IMR-90 (cell line): Measurements from ENCODE around the gene GNAI1. TPM values are rescaled to one million over a fixed set of nuclear protein-coding genes. Genes with fewer than 3 reads are reported as not detected.

Experiments
- ATAC-seq: fragments of 200-7000 bp; cut with Tn5 transposase; 2 replicates; pipeline ENCODE4 v1.9.1; 2020; ENCODE audit warnings: low read depth, mild to moderate bottlenecking, moderate library complexity
- BruUV-seq: library from RNA; stranded (reverse); fragments of 400-500 nt; replicated peaks from 2 replicates; lab custom pipeline; 2021; lab: Mats Ljungman, UMichigan
- CTCF ChIA-PET: fragments of 300-600 bp; formaldehyde crosslinking; extraction: SDS; loops from one replicate; lab custom pipeline; 2021; ENCODE audit warnings: antibody characterized with exemption; lab: Yijun Ruan, JAX
- POLR2A ChIA-PET: fragments of 300-600 bp; sonication (Branson Sonifier 250); formaldehyde crosslinking; loops from one replicate; lab custom pipeline; 2022; ENCODE audit warnings: antibody characterized with exemption; ENCODE audit not compliant: unreplicated experiment; lab: Charles Lee
- DNase-seq: peaks from one replicate; pipeline ENCODE4 v3.0.0; 2013
- H2AFZ ChIP-seq: replicated peaks from 2 replicates; pipeline ENCODE3; 2013; ENCODE audit warnings: low read length, mild to moderate bottlenecking; ENCODE audit not compliant: poor library complexity
- H2AK5ac ChIP-seq: 2 replicates; pipeline ENCODE4 v1.6.1; 2013; ENCODE audit warnings: low read depth, low read length, inconsistent platforms
- H2AK9ac ChIP-seq: replicated peaks from 2 replicates; pipeline ENCODE3; 2013; ENCODE audit warnings: mild to moderate bottlenecking, low read depth, low read length, moderate library complexity; ENCODE audit not compliant: poor library complexity
- H2BK120ac ChIP-seq: 2 replicates; pipeline ENCODE4 v1.6.1; 2013; ENCODE audit warnings: low read depth, low read length, inconsistent platforms
- H2BK15ac ChIP-seq: 3 replicates; pipeline ENCODE4 v1.6.1; 2013; ENCODE audit warnings: low read depth, low read length, inconsistent platforms
- H2BK20ac ChIP-seq: 2 replicates; pipeline ENCODE4 v1.6.1; 2013; ENCODE audit warnings: low read depth, mild to moderate bottlenecking, inconsistent platforms, low read length, moderate library complexity
- H2BK5ac ChIP-seq: 2 replicates; pipeline ENCODE4 v1.6.1; 2013; ENCODE audit warnings: mild to moderate bottlenecking, low read depth, low read length, inconsistent platforms; ENCODE audit not compliant: poor library complexity, severe bottlenecking
- H3K14ac ChIP-seq: replicated peaks from 2 replicates; pipeline ENCODE4 v1.6.1; 2013; ENCODE audit warnings: low read depth, low read length, inconsistent platforms
- H3K18ac ChIP-seq: 2 replicates; pipeline ENCODE4 v1.6.1; 2013; ENCODE audit warnings: low read depth, low read length, control low read depth
- H3K23ac ChIP-seq: 2 replicates; pipeline ENCODE4 v1.6.1; 2013; ENCODE audit warnings: low read depth, low read length, inconsistent platforms
- H3K27ac ChIP-seq: 2 replicates; pipeline ENCODE4 v1.5.1; 2013; ENCODE audit warnings: mild to moderate bottlenecking, control low read depth, low read length; ENCODE audit not compliant: insufficient read depth
- H3K27me3 ChIP-seq: 2 replicates; pipeline ENCODE4 v1.6.1; 2013; ENCODE audit warnings: low read length; ENCODE audit not compliant: control insufficient read depth, insufficient read depth
- H3K36me3 ChIP-seq: 2 replicates; pipeline ENCODE4 v1.6.1; 2013; ENCODE audit warnings: low read length, mixed read lengths; ENCODE audit not compliant: control insufficient read depth, insufficient read depth
- H3K4ac ChIP-seq: 2 replicates; pipeline ENCODE4 v1.6.1; 2013; ENCODE audit warnings: low read depth, low read length, inconsistent platforms
- H3K4me1 ChIP-seq: 2 replicates; pipeline ENCODE4 v1.6.1; 2013; ENCODE audit warnings: low read length, mixed read lengths; ENCODE audit not compliant: control insufficient read depth, insufficient read depth
- H3K4me2 ChIP-seq: 2 replicates; pipeline ENCODE4 v1.6.1; 2013; ENCODE audit warnings: low read depth, mild to moderate bottlenecking, control low read depth, low read length, moderate library complexity
- H3K4me3 ChIP-seq: 2 replicates; pipeline ENCODE4 v1.5.1; 2013; ENCODE audit warnings: low read depth, mild to moderate bottlenecking, control low read depth, low read length, moderate library complexity; ENCODE audit not compliant: insufficient read depth
- H3K56ac ChIP-seq: 2 replicates; pipeline ENCODE4 v1.6.1; 2013; ENCODE audit warnings: low read length, inconsistent platforms; ENCODE audit not compliant: insufficient read depth; ENCODE audit errors: extremely low read depth
- H3K79me1 ChIP-seq, 2 experiments: 2 replicates each; pipeline ENCODE4 v1.6.1; 2013; ENCODE audit warnings: low read length in 2 of 2, inconsistent platforms in 1 of 2, low read depth in 1 of 2
- H3K9ac ChIP-seq: 2 replicates; pipeline ENCODE4 v1.6.1; 2013; ENCODE audit warnings: low read depth, low read length, control low read depth
- H3K9me1 ChIP-seq: 2 replicates; pipeline ENCODE4 v1.6.1; 2013; ENCODE audit warnings: low read length, inconsistent platforms; ENCODE audit not compliant: insufficient read depth
- H3K9me3 ChIP-seq: 2 replicates; pipeline ENCODE4 v1.6.1; 2013; ENCODE audit warnings: low read length; ENCODE audit not compliant: control insufficient read depth, insufficient read depth
- H4K20me1 ChIP-seq: 2 replicates; pipeline ENCODE4 v1.6.1; 2013; ENCODE audit warnings: low read length, inconsistent platforms; ENCODE audit not compliant: insufficient read depth
- H4K5ac ChIP-seq: 2 replicates; pipeline ENCODE4 v1.6.1; 2013; ENCODE audit warnings: mild to moderate bottlenecking, low read depth, low read length, control low read depth
- H4K8ac ChIP-seq, 2 experiments: 2 replicates each; pipeline ENCODE4 v1.6.1; 2013; ENCODE audit warnings: low read depth in 2 of 2, low read length in 2 of 2, control low read depth in 1 of 2, inconsistent platforms in 1 of 2
- H4K91ac ChIP-seq: 2 replicates; pipeline ENCODE4 v1.6.1; 2013; ENCODE audit warnings: low read depth, low read length, inconsistent platforms; ENCODE audit not compliant: insufficient read depth
- BHLHE40 ChIP-seq: fragments of 150-350 bp; IDR thresholded peaks from 2 replicates; pipeline ENCODE4 v1.6.1; 2016; ENCODE audit warnings: mild to moderate bottlenecking, low read depth, low read length
- CEBPB ChIP-seq: IDR thresholded peaks from 2 replicates; pipeline ENCODE4 v1.6.1; 2012; ENCODE audit warnings: low read depth, low read length, improper control_type of control experiment
- CTCF ChIP-seq: conservative IDR thresholded peaks from 2 replicates; pipeline ENCODE4 v1.5.1; 2012; ENCODE audit warnings: mild to moderate bottlenecking, low read depth, low read length, improper control_type of control experiment
- MAZ ChIP-seq: IDR thresholded peaks from 2 replicates; pipeline ENCODE4 v1.6.1; 2012; ENCODE audit warnings: low read depth, mild to moderate bottlenecking, low read length, improper control_type of control experiment, moderate library complexity, borderline replicate concordance
- MXI1 ChIP-seq: IDR thresholded peaks from 2 replicates; pipeline ENCODE4 v1.6.1; 2012; ENCODE audit warnings: low read depth, mild to moderate bottlenecking, low read length, moderate library complexity, borderline replicate concordance
- NFE2L2 ChIP-seq: fragments of 150-350 bp; IDR thresholded peaks from 2 replicates; pipeline ENCODE4 v1.6.1; 2016; ENCODE audit warnings: low read depth, mild to moderate bottlenecking, low read length
- RAD21 ChIP-seq: IDR thresholded peaks from 2 replicates; pipeline ENCODE4 v1.6.1; 2012; ENCODE audit warnings: low read length, improper control_type of control experiment
- RCOR1 ChIP-seq: IDR thresholded peaks from 2 replicates; pipeline ENCODE4 v1.6.1; 2012; ENCODE audit warnings: mild to moderate bottlenecking, low read length, improper control_type of control experiment; ENCODE audit not compliant: insufficient replicate concordance
- RFX5 ChIP-seq: IDR thresholded peaks from 2 replicates; pipeline ENCODE4 v1.8.0; 2012; ENCODE audit warnings: low read depth, mild to moderate bottlenecking, low read length, moderate library complexity
- USF2 ChIP-seq: fragments of 150-350 bp; IDR thresholded peaks from 2 replicates; pipeline ENCODE4 v1.6.1; 2017; ENCODE audit warnings: mild to moderate bottlenecking, antibody characterized with exemption, low read length, low read depth
- WGBS, 2 experiments: methylation state at CpG; one replicate each; pipeline versions ENCODE4 v1.1.5 to v1.1.7; 2013; ENCODE audit warnings: missing lambda C conversion rate in 2 of 2; ENCODE audit not compliant: insufficient read length in 1 of 2; ENCODE audit errors: extremely low coverage in 2 of 2; 5-methylcytosine and 5-hydroxymethylcytosine counted together
- dilution Hi-C: fragments of 300-500 bp; cut with HindIII; formaldehyde crosslinking; loops from one replicate; pipeline ENCODE4 v1.14.3; 2018; ENCODE audit warnings: low sequenced_read_pairs; ENCODE audit not compliant: unreplicated experiment
- in situ Hi-C: fragments of 300-500 bp; cut with MboI; formaldehyde crosslinking; loops from 3 replicates; pipeline ENCODE4 v1.14.3; 2019; ENCODE audit warnings: low sequenced_read_pairs, inconsistent platforms, mixed read lengths
- intact Hi-C: fragments of 100-400 bp; cut with micrococcal nuclease; formaldehyde crosslinking; loops from 2 replicates; pipeline ENCODE4 v1.10.0; 2022
- polyA plus RNA-seq, 3 experiments: library from polyadenylated mRNA; depleted of rRNA; stranded (reverse); fragments of >200 nt; gene quantifications; 2 replicates each; pipeline ENCODE4 v1.2.3, GENCODE V29; 2012; ENCODE audit warnings: low replicate concordance in 1 of 3
- total RNA-seq: library from RNA; depleted of rRNA; stranded (reverse); fragments of >200 nt; gene quantifications from 2 replicates; pipeline ENCODE4 v1.2.3, GENCODE V29; 2012

Gene GNAI1
- total and polyA plus RNA-seq, 2 of the 4 experiments (the other 2 are of a cell fraction), result 21.1 to 26.5 TPM

GRCh38 chr7:80140388-80140787, 5.8 kb downstream of the GNAI1 start:
- in situ Hi-C loops, result no loop called here

More at GRCh38 chr7:80140388-80140787, 5.8 kb downstream of the GNAI1 start:
- Histone ChIP-seq H4K5ac (no peak overlapping the region), H3K4ac (no peak overlapping the region), H3K4me3 (no peak overlapping the region), H2AK5ac (no peak overlapping the region), H2BK120ac (no peak overlapping the region), H4K8ac (no peak overlapping the region), H3K9me3 (no peaks in the 10 kb centered on the region), H4K91ac (no peak overlapping the region), H2AFZ (no peak overlapping the region), H2AK9ac (no peak overlapping the region), H3K23ac (no peak overlapping the region), H3K36me3 (no peaks in the 10 kb centered on the region), H3K27me3 (no peaks in the 10 kb centered on the region), H2BK15ac (no peak overlapping the region), H3K4me2 (no peak overlapping the region), H2BK5ac (no peak overlapping the region), H3K79me1 (peaks cover 13 to 64% of the 10 kb centered on the region in 2 experiments), H3K9me1 (no peaks in the 10 kb centered on the region), H3K14ac (no peak overlapping the region), H4K20me1 (peaks cover 45% of the 10 kb centered on the region; the same call in 1 of the 2 replicates), H3K9ac (no peak overlapping the region), H3K56ac (no peak overlapping the region), H3K4me1 (peaks cover 9% of the 10 kb centered on the region), H3K27ac (no peak overlapping the region), H3K18ac (no peak overlapping the region), H2BK20ac (no peak overlapping the region)
- dilution Hi-C loops (no loop called here), intact Hi-C loops (no loop called here)
- DNase-seq (no peak), ATAC-seq (no peak)
- CTCF ChIA-PET, result no interaction called here
- no peak for TF ChIP-seq MXI1
- no peak for TF ChIP-seq NFE2L2
- TF ChIP-seq BHLHE40, result no peak
- no peak for TF ChIP-seq RCOR1
- no peak for TF ChIP-seq USF2
- TF ChIP-seq CTCF, result no peak
- TF ChIP-seq RAD21, result no peak
- no peak for TF ChIP-seq MAZ
- TF ChIP-seq RFX5, result no peak
- no peak for TF ChIP-seq CEBPB
- POLR2A ChIA-PET, result no interaction called here
- no CpG with 5 or more reads among the region's 4 CpGs for WGBS, 2 experiments
- no TSS peak for BruUV-seq
